CD4-positive, alpha-beta T cell treated with Interleukin-10 for 1 hour (primary cell): ENCODE measurements around the gene NOC2L.
A peak's percentile ranks its signal among the peaks of the same experiment; 100 is the strongest.
"Not testable (repeated sequence)": the region's sequence is repeated elsewhere in the genome, so short reads cannot be mapped to it uniquely, and the experiment has no call there.

Experiments used
- DNase-seq: peaks from one replicate; pipeline ENCODE4 v3.0.0-alpha.2; 2020

The NOC2L gene

GRCh38 chr1:960363-961131 is 1.5 kb upstream of the NOC2L start, which contains the start of gene KLHL17:
KLHL17 (plus strand) TSS chr1:960584; CDS start chr1:960694, 110 bp downstream.
- peak; percentile 82 for DNase-seq

GRCh38 chr1:959731-960362 is 791 bp upstream of the NOC2L start:
- no peak for DNase-seq

GRCh38 chr1:956636-957035 is 2.4 kb downstream of the NOC2L start:
- no peak for DNase-seq

- DNase-seq = no peak
Observed at GRCh38 chr1:955474-955873, 3.6 kb downstream of the NOC2L start.

- DNase-seq = no peak
Observed at GRCh38 chr1:954927-955326, 4.1 kb downstream of the NOC2L start.

- no peak for DNase-seq
Observed at GRCh38 chr1:953524-954320, 5.3 kb downstream of the NOC2L start.

- no peak for DNase-seq
Observed at GRCh38 chr1:952603-953002, 6.5 kb downstream of the NOC2L start.

- DNase-seq = no peak
Observed at GRCh38 chr1:952201-952600, 6.9 kb downstream of the NOC2L start.

- DNase-seq = no peak
Observed at GRCh38 chr1:951364-951763, 7.7 kb downstream of the NOC2L start.

- no peak for DNase-seq
Observed at GRCh38 chr1:950881-951280, 8.2 kb downstream of the NOC2L start.

- DNase-seq = no peak
Observed at GRCh38 chr1:950268-950667, 8.8 kb downstream of the NOC2L start.

- DNase-seq = no peak
Observed at GRCh38 chr1:947958-948357, 11.1 kb downstream of the NOC2L start.

- not testable (repeated sequence) for DNase-seq
Observed at GRCh38 chr1:946811-947210, 12.2 kb downstream of the NOC2L start.

- no peak for DNase-seq
Observed at GRCh38 chr1:945688-946556, 13.1 kb downstream of the NOC2L start.

GRCh38 chr1:944341-945325 is 14.4 kb downstream of the NOC2L start:
- no peak for DNase-seq

- DNase-seq = no peak
Observed at GRCh38 chr1:943545-944340, 15.3 kb downstream of the NOC2L start.

GRCh38 chr1:942864-943533 is 16.1 kb downstream of the NOC2L start:
- no peak for DNase-seq

- DNase-seq = no peak
Observed at GRCh38 chr1:942411-942821, 16.6 kb downstream of the NOC2L start.

GRCh38 chr1:941588-942383 is 17.3 kb downstream of the NOC2L start:
- DNase-seq = no peak
